ENCODE data around the gene PCDHGA1. TPM values are rescaled to one million over a fixed set of nuclear protein-coding genes. Genes with fewer than 3 reads are reported as not detected.

The PCDHGA1 gene
- total and polyA plus RNA-seq, 2 of the 4 experiments (the other 2 are of a cell fraction): 0.90 to 0.92 TPM

GRCh38 chr5:141558150-141558549, 227.8 kb downstream of the PCDHGA1 start:
- CTCF ChIA-PET: interaction anchor here (0.6 to 2.7 kb wide), 33 partner anchors 9 to 376 kb away, joined by 3 to 34 read pairs (median 6); partner anchors contain the start of genes PCDHB14, PCDHB16, PCDHGA10 and PCDHGA11

More at GRCh38 chr5:141558150-141558549, 227.8 kb downstream of the PCDHGA1 start:
- H2AK9ac ChIP-seq (replicated peaks; ENCODE audit: low read depth, low read length, poor library complexity): peak overlapping the region; percentile 87
- dilution Hi-C loops (cut with HindIII; ENCODE audit: low sequenced_read_pairs, unreplicated experiment): no loop called here
- peak overlapping the region; percentile 31; the same call in 1 of the 2 replicates for H3K18ac ChIP-seq (ENCODE audit: low read depth, low read length)
- H2BK20ac ChIP-seq (ENCODE audit: low read depth, low read length): peak overlapping the region; percentile 52; the same call in 1 of the 2 replicates
- H3K14ac ChIP-seq (replicated peaks; ENCODE audit: low read depth, low read length): peak overlapping the region; percentile 44
- WGBS, 2 experiments (ENCODE audit: extremely low coverage in 2 of 2, insufficient read length in 1 of 2): no CpG with 5 or more reads among the region's 6 CpGs
- in situ Hi-C loops (cut with MboI; ENCODE audit: low sequenced_read_pairs): no loop called here
- peak overlapping the region; percentile 57 to 85 for H4K8ac ChIP-seq (ENCODE audit: low read depth in 2 of 2, low read length in 2 of 2)
- BruUV-seq (replicated peaks): no TSS peak
- no peaks in the 10 kb centered on the region for H3K27me3 ChIP-seq (ENCODE audit: control insufficient read depth, insufficient read depth, low read length)
- no peaks in the 10 kb centered on the region for H4K20me1 ChIP-seq (ENCODE audit: insufficient read depth, low read length)
- peak overlapping the region; percentile 83 for H3K4ac ChIP-seq (ENCODE audit: low read depth, low read length)
- ATAC-seq (ENCODE audit: low read depth) (no peak), DNase-seq (peak; percentile 15)
- no peaks in the 10 kb centered on the region for H3K9me3 ChIP-seq (ENCODE audit: control insufficient read depth, insufficient read depth, low read length)
- peaks cover 5 to 15% of the 10 kb centered on the region in 2 experiments for H3K79me1 ChIP-seq (ENCODE audit: low read depth in 1 of 2, low read length in 2 of 2)
- H3K4me1 ChIP-seq (ENCODE audit: control insufficient read depth, insufficient read depth, low read length): peaks cover 7% of the 10 kb centered on the region
- H2AK5ac ChIP-seq (ENCODE audit: low read depth, low read length): peak overlapping the region; percentile 72
- H3K56ac ChIP-seq (ENCODE audit: extremely low read depth, insufficient read depth, low read length): peak overlapping the region; percentile 72
- H3K4me2 ChIP-seq (ENCODE audit: low read depth, low read length): peak overlapping the region; percentile 38; the same call in 1 of the 2 replicates
- no peaks in the 10 kb centered on the region for H3K36me3 ChIP-seq (ENCODE audit: control insufficient read depth, insufficient read depth, low read length)
- peak overlapping the region; percentile 16; the same call in 1 of the 3 replicates for H2BK15ac ChIP-seq (ENCODE audit: low read depth, low read length)
- H3K4me3 ChIP-seq (ENCODE audit: insufficient read depth, low read depth, low read length): peak overlapping the region; percentile 2; the same call in 1 of the 2 replicates
- no peaks in the 10 kb centered on the region for H3K9me1 ChIP-seq (ENCODE audit: insufficient read depth, low read length)
- peak overlapping the region; percentile 26 for H3K9ac ChIP-seq (ENCODE audit: low read depth, low read length)
- H3K27ac ChIP-seq (ENCODE audit: insufficient read depth, low read length): peak overlapping the region; percentile 66; the same call in 1 of the 2 replicates
- no peak for TF ChIP-seq MAFK (IDR thresholded peaks at IDR 0.05; ENCODE audit: low read depth, low read length)
- TF ChIP-seq USF2 (IDR thresholded peaks at IDR 0.05; ENCODE audit: low read depth, low read length): no peak
- no peak for TF ChIP-seq SMC3 (IDR thresholded peaks at IDR 0.05; ENCODE audit: low read depth, low read length)
- no peak for TF ChIP-seq NFE2L2 (IDR thresholded peaks at IDR 0.05; ENCODE audit: low read depth, low read length)
- no peak for TF ChIP-seq FOS (IDR thresholded peaks at IDR 0.05; ENCODE audit: low read depth, low read length)
- no peak for TF ChIP-seq BHLHE40 (IDR thresholded peaks at IDR 0.05; ENCODE audit: low read depth, low read length)
- no peak for TF ChIP-seq ELK1 (IDR thresholded peaks at IDR 0.05; ENCODE audit: borderline replicate concordance, low read depth, low read length)
- no peak for TF ChIP-seq CEBPB (IDR thresholded peaks at IDR 0.05; ENCODE audit: low read depth, low read length)
- TF ChIP-seq CHD1 (IDR thresholded peaks at IDR 0.05; ENCODE audit: low read depth, low read length): no peak
- no peak for TF ChIP-seq MXI1 (IDR thresholded peaks at IDR 0.05; ENCODE audit: borderline replicate concordance, low read depth, low read length)
- no peak for TF ChIP-seq CTCF (conservative IDR thresholded peaks at IDR 0.05; ENCODE audit: low read depth, low read length)
- no peak for TF ChIP-seq MAZ (IDR thresholded peaks at IDR 0.05; ENCODE audit: borderline replicate concordance, low read depth, low read length)
- no peak for TF ChIP-seq RFX5 (IDR thresholded peaks at IDR 0.05; ENCODE audit: low read depth, low read length)
- H2BK120ac ChIP-seq (ENCODE audit: low read depth, low read length): peak overlapping the region; percentile 56
- H2BK5ac ChIP-seq (ENCODE audit: low read depth, low read length, poor library complexity, severe bottlenecking): peak overlapping the region; percentile 67
- intact Hi-C loops (cut with micrococcal nuclease): loop anchor here (1.0 kb wide), 1 partner anchor 176 kb away; the partner anchor contains the start of gene PCDHGA7
- H4K5ac ChIP-seq (ENCODE audit: low read depth, low read length): peak overlapping the region; percentile 87
- H4K91ac ChIP-seq (ENCODE audit: insufficient read depth, low read depth, low read length): peak overlapping the region; percentile 35; the same call in 1 of the 2 replicates
- peak overlapping the region; percentile 48; the same call in 1 of the 2 replicates for H3K23ac ChIP-seq (ENCODE audit: low read depth, low read length)
- POLR2A ChIA-PET (ENCODE audit: unreplicated experiment): interaction anchor here (1.2 to 1.4 kb wide), 2 partner anchors 30 to 146 kb away, joined by 4 to 10 read pairs; partner anchors contain the start of gene PCDHGA10
- H2AFZ ChIP-seq (replicated peaks; ENCODE audit: low read length, poor library complexity): peak overlapping the region; percentile 85
